NT2/D1 (cell line): ENCODE results near the gene C1QC.

Experiments
- SUZ12 ChIP-seq: IDR thresholded peaks from 2 replicates; pipeline ENCODE4 v1.6.1; 2011; ENCODE audit not compliant: insufficient read length, insufficient read depth; ENCODE audit errors: extremely low read depth
- YY1 ChIP-seq: IDR thresholded peaks from 2 replicates; pipeline ENCODE4 v1.6.1; 2011; ENCODE audit not compliant: insufficient read length, insufficient read depth
- ZNF274 ChIP-seq: IDR thresholded peaks from 2 replicates; pipeline ENCODE4 v1.6.1; 2011; ENCODE audit warnings: mild to moderate bottlenecking, low read depth, low read length

DNA sequence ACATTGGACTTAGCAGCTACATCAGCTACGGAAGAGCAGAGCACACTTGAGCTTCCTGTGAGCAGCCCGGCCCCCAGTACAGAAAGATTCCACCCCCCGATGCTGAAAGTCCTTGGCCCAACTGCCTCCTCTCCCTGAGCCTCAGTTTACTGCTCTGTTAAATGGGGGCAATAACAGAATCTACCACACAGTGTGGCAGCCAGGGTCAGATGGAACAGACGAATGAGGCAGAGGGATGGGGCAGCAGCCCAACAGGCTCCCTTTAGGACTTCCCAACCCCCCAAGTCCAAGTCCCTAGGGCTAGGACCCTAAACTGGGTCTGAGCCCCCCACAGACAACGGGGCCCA, 29.9 kb upstream of the C1QC start:
- TF ChIP-seq ZNF274 (no peak), YY1 (no peak), SUZ12 (no peak)
